GM12864 (cell line): ENCODE measurements around the gene SNCB.

ENCODE experiments used
- DNase-seq: peaks from one replicate; pipeline ENCODE4 v3.0.0-alpha.2; 2011; ENCODE audit warnings: low read depth
- H3K4me3 ChIP-seq: 2 replicates; pipeline ENCODE4 v1.5.1; 2011; ENCODE audit warnings: mild to moderate bottlenecking, low read depth, low read length, control low read depth
- CTCF ChIP-seq: IDR thresholded peaks from 2 replicates; pipeline ENCODE4 v1.5.1; 2011; ENCODE audit warnings: low read depth, mild to moderate bottlenecking, moderate library complexity, low read length, control low read depth, inconsistent platforms; ENCODE audit errors: missing control alignments

The SNCB gene

GRCh38 chr5:176648474-176649194 lies 18.3 kb upstream of the SNCB start:
- no peak for DNase-seq
- TF ChIP-seq CTCF: no peak
- H3K4me3 ChIP-seq: no peak overlapping the region

- DNase-seq: no peak
- peak overlapping the region; percentile 76 for H3K4me3 ChIP-seq
- TF ChIP-seq CTCF: no peak
These were observed 17.6 kb upstream of the SNCB start for GRCh38 chr5:176647843-176648473.

GRCh38 chr5:176647030-176647842 lies 16.9 kb upstream of the SNCB start, which contains the start of gene TSPAN17:
Gene TSPAN17 (plus strand): TSS chr5:176647484. CDS start chr5:176647616, 132 bp downstream.
- no peak for TF ChIP-seq CTCF
- peak; percentile 90 for DNase-seq
- peak within 1 kb of the TSS; percentile 76 for H3K4me3 ChIP-seq

- peak overlapping the region; percentile 58 for H3K4me3 ChIP-seq
- DNase-seq: no peak
- TF ChIP-seq CTCF: no peak
These were observed 16.3 kb upstream of the SNCB start for GRCh38 chr5:176646707-176647029.

- TF ChIP-seq CTCF: no peak
- DNase-seq: no peak
- peak overlapping the region; percentile 58; the same call in 1 of the 2 replicates for H3K4me3 ChIP-seq
These were observed 15.8 kb upstream of the SNCB start for GRCh38 chr5:176646049-176646706.

- TF ChIP-seq CTCF: no peak
- no peak for DNase-seq
- no peak overlapping the region for H3K4me3 ChIP-seq
These were observed 14.7 kb upstream of the SNCB start for GRCh38 chr5:176644878-176645670.
